Measurements from ENCODE around the gene IQCH. TPM values are rescaled to one million over a fixed set of nuclear protein-coding genes. Genes with fewer than 3 reads are reported as not detected.
A peak's percentile ranks its signal among the peaks of the same experiment; 100 is the strongest.

Gene IQCH
- total RNA-seq, 2 donors from 2014 or later = 0.52 to 0.83 TPM

DNA sequence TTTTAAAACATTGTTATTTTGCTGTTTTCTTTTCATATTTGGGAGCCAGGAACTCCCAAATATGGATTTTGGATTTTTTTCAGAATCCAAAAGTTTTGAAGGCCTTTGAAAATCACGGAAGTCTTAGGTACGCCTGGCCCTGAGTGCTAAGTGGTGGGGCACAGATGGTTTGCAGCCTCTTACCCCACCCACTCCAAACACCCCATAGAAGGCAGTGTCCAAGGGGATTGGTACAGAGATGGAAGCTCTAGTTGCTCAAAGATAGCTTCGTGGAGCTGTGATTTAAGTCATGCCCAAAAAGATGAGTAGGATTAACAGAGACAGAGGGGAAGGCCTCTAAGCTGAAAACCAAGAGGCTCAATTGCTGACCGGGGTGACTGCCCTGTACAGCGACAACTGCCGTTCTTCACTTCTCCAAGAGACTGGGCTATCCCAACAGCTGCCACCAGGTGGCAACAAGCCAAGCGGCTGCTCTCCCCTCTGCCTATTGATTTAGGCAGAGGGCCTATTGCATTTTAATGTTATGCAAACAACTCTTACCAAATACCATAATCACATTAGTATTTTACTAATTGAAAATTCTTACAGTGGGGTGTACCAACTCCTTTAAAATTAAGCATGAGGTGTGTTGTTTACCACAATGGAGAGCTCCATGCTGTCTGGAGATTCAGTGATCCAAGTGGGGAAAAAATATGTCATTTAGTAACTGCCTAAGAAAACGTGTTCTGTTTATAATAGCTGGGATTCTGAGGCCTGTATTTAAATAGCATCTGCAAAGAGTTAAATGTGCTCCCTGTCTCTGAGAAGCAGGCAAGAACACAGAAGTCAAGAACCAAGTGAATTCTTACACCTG lies 202.3 kb downstream of the IQCH start:
- H3K36me3 ChIP-seq = no peaks in the 10 kb centered on the region
- no peak overlapping the region for H3K4me3 ChIP-seq
- H3K27ac ChIP-seq = no peak overlapping the region
- DNase-seq (ENCODE audit: low spot score) = peak; percentile 82
- no peaks in the 10 kb centered on the region for H3K9me3 ChIP-seq
- H3K4me1 ChIP-seq = peaks cover 0 to 6% of the 10 kb centered on the region in 2 donors
- no peaks in the 10 kb centered on the region for H3K27me3 ChIP-seq
- TF ChIP-seq, protein P1, sequence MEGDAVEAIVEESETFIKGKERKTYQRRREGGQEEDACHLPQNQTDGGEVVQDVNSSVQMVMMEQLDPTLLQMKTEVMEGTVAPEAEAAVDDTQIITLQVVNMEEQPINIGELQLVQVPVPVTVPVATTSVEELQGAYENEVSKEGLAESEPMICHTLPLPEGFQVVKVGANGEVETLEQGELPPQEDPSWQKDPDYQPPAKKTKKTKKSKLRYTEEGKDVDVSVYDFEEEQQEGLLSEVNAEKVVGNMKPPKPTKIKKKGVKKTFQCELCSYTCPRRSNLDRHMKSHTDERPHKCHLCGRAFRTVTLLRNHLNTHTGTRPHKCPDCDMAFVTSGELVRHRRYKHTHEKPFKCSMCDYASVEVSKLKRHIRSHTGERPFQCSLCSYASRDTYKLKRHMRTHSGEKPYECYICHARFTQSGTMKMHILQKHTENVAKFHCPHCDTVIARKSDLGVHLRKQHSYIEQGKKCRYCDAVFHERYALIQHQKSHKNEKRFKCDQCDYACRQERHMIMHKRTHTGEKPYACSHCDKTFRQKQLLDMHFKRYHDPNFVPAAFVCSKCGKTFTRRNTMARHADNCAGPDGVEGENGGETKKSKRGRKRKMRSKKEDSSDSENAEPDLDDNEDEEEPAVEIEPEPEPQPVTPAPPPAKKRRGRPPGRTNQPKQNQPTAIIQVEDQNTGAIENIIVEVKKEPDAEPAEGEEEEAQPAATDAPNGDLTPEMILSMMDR (IDR thresholded peaks at IDR 0.05) = peak; percentile 79 to 89

DNA sequence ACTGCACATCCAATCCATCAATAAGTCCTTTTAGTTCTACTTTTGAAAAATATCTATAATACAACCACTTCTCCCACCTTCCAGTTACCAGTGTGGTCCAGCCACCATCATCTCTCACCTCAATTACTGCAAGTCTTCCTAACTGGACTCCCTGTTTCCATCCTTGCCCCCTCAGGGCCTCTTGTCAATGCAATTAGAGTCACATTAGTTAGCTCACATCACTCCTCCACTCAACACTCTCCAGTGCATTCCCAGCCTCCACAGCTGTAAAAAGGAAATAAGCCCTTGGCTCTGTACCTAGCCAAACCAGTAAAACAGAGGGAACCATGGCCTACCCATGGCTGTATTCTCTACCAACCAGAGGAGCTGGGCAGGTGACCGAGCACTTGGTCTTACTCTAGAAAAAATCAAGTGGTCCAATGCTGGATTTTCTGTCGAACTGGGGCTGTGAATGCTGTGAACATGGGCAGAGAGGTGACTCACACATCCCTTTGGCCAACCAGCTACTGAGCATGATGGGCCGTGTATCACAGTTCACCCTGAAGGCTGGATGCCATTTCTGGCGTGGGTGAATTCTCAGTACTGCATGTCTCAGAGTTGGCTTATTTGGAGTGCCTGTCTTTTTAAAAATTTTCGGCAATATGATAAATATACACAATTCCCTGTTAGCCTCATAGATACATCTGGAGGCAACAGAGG lies 203.9 kb downstream of the IQCH start:
- no peak for DNase-seq (ENCODE audit: low spot score)
- TF ChIP-seq, protein P1 (IDR thresholded peaks at IDR 0.05) = no peak
- Histone ChIP-seq H3K27me3 (no peaks in the 10 kb centered on the region), H3K36me3 (no peaks in the 10 kb centered on the region), H3K4me3 (no peak overlapping the region), H3K9me3 (no peaks in the 10 kb centered on the region), H3K27ac (no peak overlapping the region), H3K4me1 (peaks cover 0 to 6% of the 10 kb centered on the region in 2 donors)

DNA sequence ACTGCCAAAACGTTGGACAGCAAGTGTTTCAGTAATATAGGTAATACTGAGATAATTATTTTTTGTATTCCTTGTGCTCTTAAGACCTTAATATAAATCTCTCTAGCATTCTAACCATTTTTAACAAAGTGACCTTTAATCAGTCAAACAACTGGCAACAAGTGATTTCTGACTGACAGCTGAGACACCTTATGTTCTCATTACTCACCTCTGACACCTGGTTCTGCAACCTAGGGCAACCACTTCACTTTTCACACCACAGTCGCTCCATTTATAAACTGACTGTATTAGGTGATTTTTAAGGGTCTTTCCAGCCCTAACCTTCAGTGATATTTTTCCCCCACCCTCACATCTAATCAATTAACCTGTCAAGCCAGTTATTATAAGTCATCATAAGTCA lies 205.9 kb downstream of the IQCH start:
- H3K27me3 ChIP-seq = no peaks in the 10 kb centered on the region
- H3K36me3 ChIP-seq = no peaks in the 10 kb centered on the region
- no peaks in the 10 kb centered on the region for H3K9me3 ChIP-seq
- no peak overlapping the region for H3K27ac ChIP-seq
- TF ChIP-seq, protein P1 (IDR thresholded peaks at IDR 0.05) = no peak
- H3K4me3 ChIP-seq = no peak overlapping the region
- no peak for DNase-seq (ENCODE audit: low spot score)
- peaks cover 0 to 6% of the 10 kb centered on the region in 2 donors for H3K4me1 ChIP-seq

DNA sequence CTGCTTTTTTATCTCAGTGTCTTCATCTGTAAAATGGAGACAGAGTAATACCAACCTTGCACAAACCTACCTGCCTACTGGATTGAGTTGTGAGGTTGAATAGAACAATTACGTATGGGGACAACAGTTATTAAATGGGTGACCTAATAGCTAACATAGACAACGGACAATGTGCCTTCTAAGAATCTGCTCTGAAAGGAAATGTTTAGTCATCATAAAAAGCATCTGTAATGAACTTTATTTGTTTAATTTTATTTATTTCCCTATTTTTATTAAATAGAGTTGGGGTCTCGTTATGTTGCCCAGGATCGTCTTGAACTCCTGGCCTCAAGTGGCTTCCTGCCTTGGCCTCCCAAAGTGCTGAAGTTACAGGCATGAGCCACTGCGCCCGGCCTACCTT lies 207.1 kb downstream of the IQCH start:
- Histone ChIP-seq H3K4me1 (peaks cover 0 to 4% of the 10 kb centered on the region in 2 donors), H3K4me3 (no peak overlapping the region), H3K27me3 (no peaks in the 10 kb centered on the region), H3K27ac (no peak overlapping the region), H3K9me3 (no peaks in the 10 kb centered on the region), H3K36me3 (no peaks in the 10 kb centered on the region)
- TF ChIP-seq, protein P1 (IDR thresholded peaks at IDR 0.05) = no peak
- DNase-seq (ENCODE audit: low spot score) = no peak

DNA sequence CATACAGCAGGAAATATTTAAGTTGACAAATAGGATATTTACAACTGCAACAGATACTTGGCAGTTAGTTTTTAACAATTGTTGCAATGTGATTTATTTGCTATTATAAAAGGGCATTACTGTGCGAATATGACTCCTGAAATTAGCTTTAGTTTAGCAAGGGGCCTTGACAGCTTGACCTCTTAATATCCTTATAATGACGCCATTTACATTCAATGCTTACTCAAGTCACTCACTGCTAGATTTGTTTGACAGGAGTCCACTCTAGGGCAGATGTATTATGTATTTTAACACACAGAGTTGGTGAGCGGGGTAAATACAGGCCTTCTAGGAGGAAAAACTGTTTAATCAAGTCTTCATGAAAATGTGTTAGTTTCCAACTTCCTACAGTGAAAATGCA lies 208.3 kb downstream of the IQCH start:
- Histone ChIP-seq H3K27me3 (no peaks in the 10 kb centered on the region), H3K27ac (no peak overlapping the region), H3K9me3 (no peaks in the 10 kb centered on the region), H3K4me3 (no peak overlapping the region), H3K36me3 (no peaks in the 10 kb centered on the region), H3K4me1 (no peaks in the 10 kb centered on the region)
- TF ChIP-seq, protein P1 (IDR thresholded peaks at IDR 0.05) = no peak
- no peak for DNase-seq (ENCODE audit: low spot score)

Data from right atrium auricular region (tissue), 2 donors.